Pons (tissue), 1 donor: ENCODE data around the gene CTRB1.
"Not testable (repeated sequence)": the region's sequence is repeated elsewhere in the genome, so short reads cannot be mapped to it uniquely, and the experiment has no call there.

ENCODE experiments used
- DNase-seq: peaks from one replicate; pipeline ENCODE4 v3.0.0-alpha.2; 2016; ENCODE audit warnings: low spot score

Gene CTRB1

GRCh38 chr16:75226550-75227360, 8.0 kb downstream of the CTRB1 start:
- no peak for DNase-seq

DNA sequence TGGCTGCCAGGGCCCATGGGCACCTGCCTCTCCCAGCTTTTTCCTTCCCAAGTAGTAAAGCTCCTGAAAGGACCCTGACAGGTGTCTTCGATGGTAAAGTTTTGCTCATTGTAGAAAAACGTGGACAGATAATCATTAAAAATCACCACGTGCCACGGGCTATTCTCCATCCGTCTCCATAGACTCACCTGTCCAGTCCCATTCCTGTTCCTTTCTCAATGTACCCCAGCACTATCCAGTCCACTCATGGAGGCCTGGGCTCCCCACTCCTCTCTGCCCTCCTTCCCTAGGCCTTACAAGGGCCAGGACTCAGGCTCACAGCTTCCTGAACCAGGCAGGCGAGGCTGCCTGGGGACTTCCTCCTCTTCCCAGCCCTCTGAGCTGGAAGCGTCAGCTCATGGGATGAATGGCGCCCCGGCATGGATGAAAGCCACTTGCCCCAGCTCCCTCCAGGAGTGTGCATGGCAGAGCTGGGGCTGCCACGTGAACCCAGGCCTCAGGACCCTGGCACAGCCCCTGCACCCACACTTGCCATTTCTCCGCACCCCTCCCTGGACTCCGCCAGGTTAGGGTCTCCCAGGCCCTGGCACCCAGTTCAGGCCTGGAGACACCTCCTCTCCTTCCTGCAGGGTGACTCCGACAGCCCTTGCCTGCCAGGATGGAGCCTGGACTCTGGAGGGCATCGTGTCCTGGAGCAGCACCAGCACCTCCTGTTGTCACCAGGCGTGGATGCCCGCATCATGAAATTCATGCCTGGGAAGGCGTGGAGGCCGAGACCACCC, 8.8 kb downstream of the CTRB1 start:
- DNase-seq = no peak

- DNase-seq = no peak
These were observed 9.6 kb downstream of the CTRB1 start for GRCh38 chr16:75228143-75228976.

GRCh38 chr16:75229172-75230031, 10.6 kb downstream of the CTRB1 start:
- DNase-seq = no peak

DNA sequence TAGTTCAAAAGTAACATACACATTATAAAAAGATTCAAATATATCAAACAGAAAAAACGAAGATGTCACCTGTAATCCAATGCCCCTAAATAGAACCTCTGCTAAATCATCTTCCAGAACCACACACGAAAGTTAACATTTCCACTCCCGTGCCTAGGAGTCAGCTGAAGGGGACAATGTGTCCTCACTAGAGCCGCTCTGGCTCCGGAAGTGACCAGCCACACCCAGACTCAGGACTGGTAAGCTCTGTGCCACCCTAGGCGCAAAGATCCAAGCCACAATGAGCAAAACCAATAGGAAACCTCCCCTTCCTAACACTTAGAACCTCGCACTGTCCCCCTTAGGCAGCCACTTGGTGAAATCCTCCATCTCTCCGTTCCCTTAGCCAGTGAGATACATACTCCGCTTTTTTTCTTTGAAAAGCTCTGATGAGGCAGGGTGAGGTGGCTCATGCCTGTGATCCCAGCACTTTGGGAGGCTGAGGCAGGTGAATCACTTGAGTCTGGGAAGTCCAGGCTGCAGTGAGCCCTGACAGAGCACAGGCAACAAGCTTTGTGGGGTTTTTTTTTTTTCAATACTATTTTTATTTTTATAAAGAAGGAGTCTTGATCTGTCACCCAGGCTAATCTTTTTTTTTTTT, 11.8 kb downstream of the CTRB1 start:
- no peak for DNase-seq

DNA sequence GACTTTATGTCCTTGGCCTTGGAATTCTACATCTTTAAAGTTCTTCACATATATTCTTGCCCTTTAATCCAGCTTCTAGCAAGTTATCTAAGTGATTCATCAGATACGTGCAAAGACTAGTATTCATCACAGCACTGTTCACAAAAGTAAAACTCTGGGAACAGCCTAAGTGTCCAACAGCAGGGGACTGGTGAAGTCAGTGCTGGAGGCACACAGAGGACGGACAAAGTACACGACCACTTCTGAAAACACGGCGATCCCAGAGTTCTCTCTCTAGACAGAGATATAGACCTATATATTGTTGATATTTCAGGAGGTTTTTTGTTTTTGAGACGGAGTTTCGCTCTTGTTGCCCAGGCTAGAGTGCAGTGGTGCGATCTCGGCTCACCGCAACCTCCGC, 12.8 kb downstream of the CTRB1 start:
- no peak for DNase-seq

GRCh38 chr16:75233611-75233938, 14.8 kb downstream of the CTRB1 start:
- no peak for DNase-seq

- no peak for DNase-seq
These were observed 16.3 kb downstream of the CTRB1 start for GRCh38 chr16:75234856-75235696.

DNA sequence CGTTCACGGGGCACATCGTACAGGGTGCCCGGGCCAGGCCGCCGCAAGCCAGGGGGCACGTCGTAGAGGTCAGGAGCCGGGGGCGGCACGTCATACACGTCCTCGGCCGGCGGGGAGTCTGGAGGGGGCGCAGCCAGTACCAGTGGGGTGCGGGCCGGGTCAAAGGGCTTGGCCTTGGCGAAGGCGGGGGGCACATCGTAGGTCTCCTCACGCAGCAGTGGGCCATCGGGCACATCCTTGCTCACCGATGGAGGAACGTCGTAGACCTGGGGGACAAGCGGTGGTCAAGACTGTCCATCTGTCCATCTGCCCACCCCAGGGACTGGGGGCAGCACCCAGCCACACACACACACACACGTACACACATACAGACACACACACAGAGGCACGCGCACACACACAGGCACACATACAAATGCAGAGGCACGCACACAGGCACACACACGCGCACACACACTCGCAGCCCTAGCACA, 17.0 kb downstream of the CTRB1 start:
- DNase-seq = no peak

- no peak for DNase-seq
These were observed 17.4 kb downstream of the CTRB1 start for GRCh38 chr16:75236232-75236631.

DNA sequence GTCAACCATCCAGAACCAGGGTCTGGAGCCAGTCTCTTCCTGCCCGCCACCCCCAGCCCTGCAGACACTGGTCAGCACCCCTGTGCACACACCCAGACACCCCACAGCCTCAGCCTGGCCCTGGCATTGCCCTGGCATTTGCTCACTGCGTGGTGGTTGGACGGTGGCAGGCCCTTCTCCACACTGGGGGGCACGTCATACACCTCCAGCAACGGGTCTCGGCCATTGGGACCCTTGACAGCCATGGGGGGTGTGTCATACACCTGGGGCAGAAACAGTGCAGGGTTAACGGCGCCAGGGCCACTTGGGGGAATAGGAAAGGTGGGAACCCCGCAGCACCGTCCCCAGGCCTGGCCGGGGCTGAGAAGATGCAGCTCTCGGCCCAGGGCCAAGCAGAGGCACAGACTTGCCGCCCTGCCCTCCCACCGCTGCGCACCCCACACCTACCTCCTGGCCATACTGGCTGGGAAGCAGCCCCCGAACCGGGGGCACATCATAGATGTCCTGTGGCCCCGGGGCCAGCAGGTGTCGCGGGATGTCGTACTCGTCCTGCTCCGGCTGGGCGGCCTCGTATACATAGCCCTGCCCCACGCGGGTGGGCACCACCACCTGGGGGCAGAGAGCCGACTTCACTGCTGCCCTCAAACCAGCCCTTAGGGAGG, 18.1 kb downstream of the CTRB1 start:
- DNase-seq = no peak

DNA sequence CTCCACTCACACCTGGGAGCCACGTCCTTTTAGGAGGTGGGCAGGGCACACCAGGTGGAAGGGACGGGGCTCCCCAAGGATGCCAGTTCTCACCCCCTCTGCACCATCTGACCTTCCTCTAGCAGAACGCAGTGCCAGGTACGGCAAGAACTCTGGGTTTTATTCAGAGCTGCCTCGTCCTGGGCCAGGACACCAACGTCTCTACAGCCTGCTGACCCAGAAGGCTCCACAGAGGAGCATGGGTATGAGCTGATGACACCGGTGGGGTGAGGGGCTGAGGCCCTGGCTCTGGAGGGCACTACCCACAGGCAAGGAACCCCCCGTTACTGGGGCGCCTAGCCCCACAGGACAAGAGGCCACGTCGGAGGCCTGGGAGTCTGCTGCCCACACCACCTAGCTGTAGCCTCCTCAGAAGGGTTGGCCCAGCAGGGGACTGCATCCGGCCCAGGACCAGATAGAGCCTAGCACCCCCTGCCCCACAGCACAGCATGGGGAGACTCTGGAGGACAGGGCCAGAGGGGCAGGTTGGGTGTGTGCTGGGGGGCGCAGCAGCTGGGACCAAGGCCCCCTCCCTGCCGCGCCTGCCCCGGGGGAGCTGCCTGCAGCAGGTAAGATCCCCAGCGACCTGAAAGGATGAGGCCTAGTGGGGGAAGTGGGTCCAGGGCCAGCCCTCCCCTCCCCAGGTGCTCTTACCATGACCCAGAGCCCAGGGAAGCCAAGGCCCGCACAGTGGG, 18.8 kb downstream of the CTRB1 start:
- DNase-seq = no peak

GRCh38 chr16:75238132-75238852, 19.5 kb downstream of the CTRB1 start:
- peak; percentile 90 for DNase-seq

DNA sequence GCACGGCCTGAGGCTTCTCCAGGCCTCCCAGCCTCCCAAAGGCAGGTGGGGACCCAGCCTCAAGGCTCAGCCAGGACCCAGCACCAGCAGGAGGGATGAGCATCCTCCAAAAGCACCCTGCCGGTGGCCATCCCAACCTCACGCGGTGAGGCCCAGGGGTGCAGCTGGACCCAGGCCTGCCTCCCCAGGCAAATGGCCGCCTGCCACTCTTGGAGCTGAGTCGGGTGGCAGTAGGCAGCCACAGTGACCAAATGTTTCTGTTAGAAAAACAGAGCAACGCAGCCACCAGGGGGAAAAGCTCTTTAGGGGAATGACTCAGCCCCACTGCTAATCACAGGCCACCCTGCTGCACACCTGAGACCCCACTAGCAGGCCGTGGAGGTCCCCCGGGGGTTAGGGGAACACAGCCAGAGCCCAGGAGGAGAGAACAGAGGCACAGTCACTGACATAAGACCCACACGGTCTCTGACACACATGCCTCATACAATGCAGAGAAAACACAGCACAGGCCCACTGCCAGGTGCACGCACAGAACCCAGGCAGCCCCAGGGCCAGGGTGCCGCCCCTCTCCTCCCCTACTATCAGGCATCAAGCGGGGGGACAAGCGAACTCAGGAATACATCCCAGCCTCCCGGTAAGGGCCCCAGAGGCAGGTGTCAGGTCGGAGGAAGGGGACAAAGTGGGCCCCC, 20.2 kb downstream of the CTRB1 start:
- no peak for DNase-seq

DNA sequence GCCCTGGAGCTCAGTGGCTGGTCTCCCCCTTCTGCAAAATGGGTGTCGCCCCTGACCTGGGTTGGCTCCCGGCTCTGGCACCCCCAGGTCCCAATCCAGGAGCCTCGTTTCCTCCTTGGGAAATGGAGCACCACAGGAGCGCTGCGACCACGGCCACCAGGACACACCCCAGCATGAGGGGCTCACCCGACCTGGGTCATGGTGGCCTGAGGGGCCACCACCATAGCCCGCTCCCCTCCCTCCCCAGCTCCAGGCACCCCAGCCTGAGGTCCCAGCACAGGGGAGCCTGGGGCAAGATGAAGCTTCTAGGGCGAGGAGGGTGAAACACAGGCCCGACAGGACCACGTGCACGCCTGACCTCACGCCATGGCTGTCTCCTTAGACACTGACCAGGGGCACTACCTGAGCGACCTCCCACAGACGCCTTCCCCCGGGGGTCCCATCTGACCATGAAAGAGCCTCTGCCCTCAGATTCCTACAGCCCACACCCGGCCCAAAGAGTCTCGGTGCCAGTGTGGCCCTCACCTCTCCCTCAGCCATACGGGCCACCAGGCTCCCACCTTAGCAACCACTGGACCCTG, 20.8 kb downstream of the CTRB1 start:
- no peak for DNase-seq

- not testable (repeated sequence) for DNase-seq
These were observed 21.8 kb downstream of the CTRB1 start for GRCh38 chr16:75240633-75241032.

GRCh38 chr16:75241412-75241811, 22.6 kb downstream of the CTRB1 start:
- DNase-seq = no peak
